ENCODE data around the gene FOSB. TPM values are rescaled to one million over a fixed set of nuclear protein-coding genes. Genes with fewer than 3 reads are reported as not detected.

Gene FOSB
- total and polyA plus RNA-seq, 9 of the 15 experiments (the other 6 are each of a cell fraction or from before 2014, with no cell fraction given): 0.11 to 2.7 (median 0.73) TPM

GRCh38 chr19:45455707-45456499 lies 11.9 kb upstream of the FOSB start (continued):
- TF ChIP-seq PRDM10 (IDR thresholded peaks at IDR 0.05; ENCODE audit: partially characterized antibody) (no peak), CXXC5 (CRISPR knock-in tag; IDR thresholded peaks at IDR 0.05) (no peak), FOXP4 (CRISPR knock-in tag; IDR thresholded peaks at IDR 0.05; ENCODE audit: borderline replicate concordance) (0 out of 2 replicates have a peak, but pooled peaks have one; percentile 57), MECOM (CRISPR knock-in tag; IDR thresholded peaks at IDR 0.05) (no peak), CBFA2T2 (conservative IDR thresholded peaks at IDR 0.05) (no peak; the same call in none of the 2 replicates), PTTG1 (tag; IDR thresholded peaks at IDR 0.05; ENCODE audit: low read depth) (no peak), ZNF232 (CRISPR knock-in tag; IDR thresholded peaks at IDR 0.05) (0 out of 2 replicates have a peak, but pooled peaks have one; percentile 20), MTA3 (IDR thresholded peaks at IDR 0.05; ENCODE audit: borderline replicate concordance) (peak; percentile 14; the same call in 1 of the 2 replicates), ZNF551 (CRISPR knock-in tag; IDR thresholded peaks at IDR 0.05) (no peak), ZNF778 (CRISPR knock-in tag; IDR thresholded peaks at IDR 0.05) (no peak), AFF4 (CRISPR knock-in tag; IDR thresholded peaks at IDR 0.05) (0 out of 2 replicates have a peak, but pooled peaks have one; percentile 57), RCOR1 (IDR thresholded peaks at IDR 0.05; ENCODE audit: borderline replicate concordance in 1 of 2, low read depth in 2 of 2, low read length in 2 of 2) (no peak; a peak in 1 of 4 replicates), SETDB1 (IDR thresholded peaks at IDR 0.05; ENCODE audit: low read length) (peak; percentile 52), POLR3A (IDR thresholded peaks at IDR 0.05; ENCODE audit: borderline replicate concordance, extremely low read depth, insufficient read depth, insufficient read length) (no peak), RBM39 (optimal IDR thresholded peaks at IDR 0.05; ENCODE audit: low read depth, low read length) (no peak)
